Neutrophil (primary cell): ENCODE measurements around the gene JADE3.

Experiments used
- H3K27ac ChIP-seq: fragments of 200-600 bp; sonication (generic); 2 replicates; pipeline ENCODE4 v1.5.1; 2016; ENCODE audit warnings: mild to moderate bottlenecking, moderate library complexity
- H3K27me3 ChIP-seq: fragments of 200-600 bp; sonication (generic); 2 replicates; pipeline ENCODE4 v1.6.0; 2016; ENCODE audit warnings: mild to moderate bottlenecking
- H3K36me3 ChIP-seq: fragments of 200-600 bp; sonication (generic); 2 replicates; pipeline ENCODE4 v1.5.1; 2017
- H3K4me1 ChIP-seq, 2 experiments: fragments of 200-600 bp in 1 of 2; sonication (generic) in 1 of 2; 1 replicate in 1 of 2; 2 replicates in 1 of 2; pipeline versions ENCODE4 v1.5.1 to v1.6.1; 2013 to 2016; ENCODE audit warnings: low read depth in 1 of 2, low read length in 1 of 2, mild to moderate bottlenecking in 1 of 2, moderate library complexity in 1 of 2; ENCODE audit not compliant: control insufficient read depth in 1 of 2, insufficient read depth in 1 of 2
- H3K4me3 ChIP-seq, 2 experiments: fragments of 200-600 bp in 1 of 2; sonication (generic) in 1 of 2; 1 replicate in 1 of 2; 2 replicates in 1 of 2; pipeline ENCODE4 v1.5.1; 2013 to 2016; ENCODE audit warnings: low read depth in 1 of 2, low read length in 1 of 2, mild to moderate bottlenecking in 1 of 2, moderate library complexity in 1 of 2
- H3K9me3 ChIP-seq: fragments of 200-600 bp; sonication (generic); 2 replicates; pipeline ENCODE4 v1.5.1; 2016
- CTCF ChIP-seq: fragments of 200-600 bp; sonication (generic); IDR thresholded peaks from 2 replicates; pipeline ENCODE4 v1.5.1; 2016; ENCODE audit warnings: antibody characterized with exemption

The JADE3 gene

GRCh38 chrX:47059142-47059874 lies 147.1 kb downstream of the JADE3 start:
- TF ChIP-seq CTCF, result no peak
- Histone ChIP-seq H3K4me3 (no peak overlapping the region), H3K36me3 (no peaks in the 10 kb centered on the region), H3K9me3 (no peaks in the 10 kb centered on the region), H3K4me1 (no peaks in the 10 kb centered on the region), H3K27me3 (no peaks in the 10 kb centered on the region), H3K27ac (no peak overlapping the region)

GRCh38 chrX:47060708-47061107 lies 148.5 kb downstream of the JADE3 start:
- Histone ChIP-seq H3K4me3 (no peak overlapping the region), H3K4me1 (no peaks in the 10 kb centered on the region), H3K27ac (no peak overlapping the region), H3K36me3 (no peaks in the 10 kb centered on the region), H3K27me3 (no peaks in the 10 kb centered on the region), H3K9me3 (no peaks in the 10 kb centered on the region)
- no peak for TF ChIP-seq CTCF

- TF ChIP-seq CTCF, result no peak
- Histone ChIP-seq H3K36me3 (no peaks in the 10 kb centered on the region), H3K27me3 (no peaks in the 10 kb centered on the region), H3K27ac (no peak overlapping the region), H3K4me1 (no peaks in the 10 kb centered on the region), H3K9me3 (no peaks in the 10 kb centered on the region), H3K4me3 (no peak overlapping the region)
Measured at GRCh38 chrX:47061238-47061919, 149.2 kb downstream of the JADE3 start.

DNA sequence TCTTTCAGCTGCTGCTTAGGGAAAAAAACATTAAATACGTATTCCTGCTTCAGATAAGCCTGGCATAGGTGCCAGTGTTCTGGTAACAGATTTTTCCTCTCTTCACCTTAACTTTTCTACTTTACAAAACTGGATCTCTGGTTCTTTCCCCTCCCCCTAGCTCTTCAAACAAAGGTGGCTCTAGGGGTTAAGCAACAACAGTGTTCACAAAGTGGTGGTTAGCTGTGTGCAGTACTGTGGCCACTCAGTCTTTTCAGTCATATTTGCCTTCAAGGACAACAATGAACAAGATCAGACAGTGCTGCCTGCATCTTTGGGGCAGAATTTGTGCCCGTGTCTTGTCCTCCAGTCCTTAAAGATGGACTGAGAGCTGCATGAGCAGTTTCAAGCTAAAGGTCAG lies 151.0 kb downstream of the JADE3 start:
- Histone ChIP-seq H3K4me3 (no peak overlapping the region), H3K27me3 (no peaks in the 10 kb centered on the region), H3K4me1 (no peaks in the 10 kb centered on the region), H3K27ac (no peak overlapping the region), H3K9me3 (no peaks in the 10 kb centered on the region), H3K36me3 (no peaks in the 10 kb centered on the region)
- no peak for TF ChIP-seq CTCF

DNA sequence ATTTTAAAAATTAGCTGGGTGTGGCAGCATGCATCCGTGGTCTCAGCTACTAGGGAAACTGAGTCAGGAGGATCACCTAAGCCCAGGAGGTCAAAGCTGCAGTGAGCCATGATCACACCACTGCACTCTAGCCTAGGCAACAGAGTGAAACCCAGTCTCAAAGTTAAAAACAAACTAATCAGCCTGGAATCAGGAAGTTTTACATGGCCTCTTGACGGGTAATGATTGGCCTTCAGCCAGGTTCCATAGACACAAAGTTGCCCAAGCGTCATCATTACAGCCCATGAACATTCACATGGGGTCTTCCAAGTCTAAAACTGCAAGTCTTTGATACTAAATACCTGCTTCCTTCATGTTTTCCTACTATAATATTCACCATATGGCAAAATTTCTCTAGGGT lies 156.0 kb downstream of the JADE3 start:
- no peak overlapping the region for H3K4me3 ChIP-seq
- no peaks in the 10 kb centered on the region for H3K9me3 ChIP-seq
- H3K27me3 ChIP-seq, result no peaks in the 10 kb centered on the region
- no peak for TF ChIP-seq CTCF
- H3K36me3 ChIP-seq, result no peaks in the 10 kb centered on the region
- no peaks in the 10 kb centered on the region for H3K4me1 ChIP-seq
- H3K27ac ChIP-seq, result no peak overlapping the region
